ENCODE data around the gene RNF5.

GRCh38 chr6:32176476-32177182, 1.6 kb upstream of the RNF5 start:
- TF ChIP-seq POLR2A (IDR thresholded peaks at IDR 0.05; ENCODE audit: low read length): no peak
- TF ChIP-seq GATA1 (IDR thresholded peaks at IDR 0.05; ENCODE audit: low read depth, low read length): no peak

Measured in erythroblast (primary cell).